HFFc6 (cell line): Measurements from ENCODE around the gene CASP10. TPM values are rescaled to one million over a fixed set of nuclear protein-coding genes. Genes with fewer than 3 reads are reported as not detected.

Source experiments
- DNase-seq: peaks from one replicate; pipeline ENCODE4 v3.0.0-alpha.2; 2018
- H3K27ac Mint-ChIP-seq: 2 replicates; pipeline ENCODE4 v1.8.0; 2020; ENCODE audit warnings: mild to moderate bottlenecking, mixed read lengths
- H3K27me3 Mint-ChIP-seq: 2 replicates; pipeline ENCODE4 v1.8.0; 2021; ENCODE audit warnings: mild to moderate bottlenecking, moderate library complexity, mixed read lengths; ENCODE audit not compliant: insufficient read depth
- H3K36me3 Mint-ChIP-seq: 2 replicates; pipeline ENCODE4 v1.8.0; 2021; ENCODE audit warnings: low read depth, mixed read lengths
- H3K4me1 Mint-ChIP-seq: 2 replicates; pipeline ENCODE4 v1.8.0; 2020; ENCODE audit warnings: low read depth, mixed read lengths
- H3K4me3 Mint-ChIP-seq: 2 replicates; pipeline ENCODE4 v1.8.0; 2020; ENCODE audit warnings: mild to moderate bottlenecking, moderate library complexity, mixed read lengths
- H3K9me3 Mint-ChIP-seq: 2 replicates; pipeline ENCODE4 v1.8.0; 2020; ENCODE audit warnings: mild to moderate bottlenecking, mixed read lengths
- CTCF ChIP-seq: fragments of 200-600 bp; sonication (generic); IDR thresholded peaks from 2 replicates; pipeline ENCODE4 v1.5.0; 2021; ENCODE audit warnings: antibody characterized with exemption, mild to moderate bottlenecking
- total RNA-seq, 6 experiments: library from RNA; stranded (reverse); fragmentation: NEBNext Ultra II Directional; extraction: Animal tissue kit (Norgen Biotek cat#: 25700); gene quantifications; 2 replicates in 1 of 6; 3 replicates in 5 of 6; pipeline ENCODE4 v1.2.3, GENCODE V29; 2021

CASP10 gene
- total RNA-seq, 6 experiments from 2014 or later: 0.36 to 1.9 (median 1.6) TPM

GRCh38 chr2:201269764-201270163 lies 86.8 kb downstream of the CASP10 start:
- Mint-ChIP-seq H3K27ac (no peak overlapping the region), H3K4me1 (0 out of 2 replicates have a peak, but pooled peaks cover under 1% of the 10 kb centered on the region), H3K36me3 (peaks cover 25% of the 10 kb centered on the region), H3K9me3 (no peaks in the 10 kb centered on the region), H3K27me3 (no peaks in the 10 kb centered on the region; the same call in 1 of the 2 replicates), H3K4me3 (no peak overlapping the region)
- DNase-seq: no peak
- TF ChIP-seq CTCF: no peak

GRCh38 chr2:201270293-201271001 lies 87.5 kb downstream of the CASP10 start:
- no peak overlapping the region for H3K27ac Mint-ChIP-seq
- H3K4me1 Mint-ChIP-seq: no peaks in the 10 kb centered on the region
- no peak for DNase-seq
- H3K4me3 Mint-ChIP-seq: no peak overlapping the region
- H3K36me3 Mint-ChIP-seq: peaks cover 32% of the 10 kb centered on the region
- H3K9me3 Mint-ChIP-seq: no peaks in the 10 kb centered on the region
- H3K27me3 Mint-ChIP-seq: no peaks in the 10 kb centered on the region; the same call in 1 of the 2 replicates
- TF ChIP-seq CTCF: peak; percentile 58

- Mint-ChIP-seq H3K36me3 (peaks cover 29% of the 10 kb centered on the region), H3K4me1 (no peaks in the 10 kb centered on the region), H3K4me3 (no peak overlapping the region), H3K9me3 (no peaks in the 10 kb centered on the region), H3K27ac (no peak overlapping the region), H3K27me3 (peaks cover 4% of the 10 kb centered on the region)
- TF ChIP-seq CTCF: no peak
- DNase-seq: no peak
These were observed 89.0 kb downstream of the CASP10 start for GRCh38 chr2:201271917-201272316.

- H3K27ac Mint-ChIP-seq: no peak overlapping the region
- H3K4me1 Mint-ChIP-seq: no peaks in the 10 kb centered on the region
- H3K27me3 Mint-ChIP-seq: peaks cover 4% of the 10 kb centered on the region
- H3K4me3 Mint-ChIP-seq: no peak overlapping the region
- no peaks in the 10 kb centered on the region for H3K9me3 Mint-ChIP-seq
- no peak for DNase-seq
- H3K36me3 Mint-ChIP-seq: peaks cover 20% of the 10 kb centered on the region
- TF ChIP-seq CTCF: no peak
These were observed 90.5 kb downstream of the CASP10 start for GRCh38 chr2:201273330-201273983.

GRCh38 chr2:201275069-201275468 lies 92.1 kb downstream of the CASP10 start:
- Mint-ChIP-seq H3K9me3 (no peaks in the 10 kb centered on the region), H3K27me3 (peaks cover 4% of the 10 kb centered on the region), H3K27ac (no peak overlapping the region), H3K4me1 (no peaks in the 10 kb centered on the region), H3K4me3 (no peak overlapping the region), H3K36me3 (peaks cover 24% of the 10 kb centered on the region)
- no peak for TF ChIP-seq CTCF
- DNase-seq: no peak
